Coronary artery (tissue), 2 donors: ENCODE data around the gene ZNF710.

Experiments
- DNase-seq: peaks from one replicate; pipeline ENCODE4 v3.0.0-alpha.2; 2017; ENCODE audit warnings: low spot score
- H3K27ac ChIP-seq, 2 donors: fragments of 200-600 bp; sonication (generic); one replicate each; pipeline ENCODE4 v1.5.1; 2016 to 2019
- H3K4me3 ChIP-seq: fragments of 200-600 bp; sonication (generic); 2 replicates; pipeline ENCODE4 v1.5.1; 2016; ENCODE audit warnings: mild to moderate bottlenecking, moderate library complexity
- CTCF ChIP-seq: fragments of 200-600 bp; sonication (generic); IDR thresholded peaks from one replicate; pipeline ENCODE4 v1.5.1; 2019; ENCODE audit warnings: antibody characterized with exemption

The ZNF710 gene

GRCh38 chr15:90080458-90080755, 79.3 kb downstream of the ZNF710 start:
- H3K27ac ChIP-seq = no peak overlapping the region
- no peak for DNase-seq
- H3K4me3 ChIP-seq = no peak overlapping the region
- no peak for TF ChIP-seq CTCF

- no peak for DNase-seq
- H3K27ac ChIP-seq = no peak overlapping the region
- no peak for TF ChIP-seq CTCF
- no peak overlapping the region for H3K4me3 ChIP-seq
Observed at GRCh38 chr15:90080818-90081393, 79.8 kb downstream of the ZNF710 start.

DNA sequence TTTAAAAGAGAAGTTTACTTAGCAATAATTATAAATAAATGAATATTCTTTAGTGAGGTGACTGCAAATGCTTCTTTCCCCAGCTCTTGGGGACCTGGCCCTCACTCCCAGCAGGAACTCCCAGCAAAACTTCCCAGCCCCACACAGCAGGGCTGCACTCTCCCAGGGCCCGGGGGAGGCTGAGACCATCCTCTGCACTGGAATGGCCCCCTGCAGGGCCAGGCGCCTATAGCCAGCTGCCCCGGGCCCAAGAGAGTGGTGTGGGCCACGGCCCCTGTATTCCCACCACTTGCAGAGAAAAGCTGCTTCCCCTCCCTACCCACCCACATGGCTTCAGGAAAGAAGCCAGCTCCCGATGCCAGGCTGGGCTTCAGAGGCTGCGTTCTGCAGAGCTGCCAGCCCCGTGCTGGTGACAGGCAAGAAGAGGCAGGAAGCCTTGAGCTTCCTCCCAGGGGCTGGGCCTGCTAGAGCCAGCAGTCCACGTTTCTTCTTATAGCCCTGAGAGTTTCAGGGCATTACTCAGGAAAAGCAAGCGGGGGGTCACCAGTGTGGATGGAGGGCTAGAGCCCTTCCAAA, 81.1 kb downstream of the ZNF710 start:
- no peak for DNase-seq
- H3K27ac ChIP-seq = no peak overlapping the region
- H3K4me3 ChIP-seq = no peak overlapping the region
- TF ChIP-seq CTCF = no peak

DNA sequence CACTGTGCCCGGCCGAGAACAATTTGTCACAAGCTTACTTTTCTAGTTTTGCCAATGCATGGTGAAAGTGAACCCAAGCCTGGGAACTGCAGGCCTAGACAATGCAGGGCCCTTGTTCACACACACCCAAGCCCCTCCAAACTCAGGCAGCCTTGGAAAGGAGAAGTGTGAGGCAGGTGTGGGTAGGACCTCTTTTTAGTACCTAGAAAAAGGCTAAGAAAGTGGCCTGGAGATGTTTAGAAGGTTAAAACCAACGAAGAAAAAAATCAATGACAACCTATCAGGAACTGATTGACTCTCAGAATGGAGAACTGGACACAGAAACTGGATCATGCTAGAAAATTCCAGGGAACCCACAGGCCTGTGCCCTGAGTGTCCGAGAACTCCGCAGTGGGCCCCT, 82.3 kb downstream of the ZNF710 start:
- no peak for DNase-seq
- Histone ChIP-seq H3K27ac (no peak overlapping the region), H3K4me3 (no peak overlapping the region)
- TF ChIP-seq CTCF = no peak

- Histone ChIP-seq H3K4me3 (no peak overlapping the region), H3K27ac (no peak overlapping the region)
- DNase-seq = no peak
- no peak for TF ChIP-seq CTCF
Observed at GRCh38 chr15:90083954-90084607, 83.0 kb downstream of the ZNF710 start.

DNA sequence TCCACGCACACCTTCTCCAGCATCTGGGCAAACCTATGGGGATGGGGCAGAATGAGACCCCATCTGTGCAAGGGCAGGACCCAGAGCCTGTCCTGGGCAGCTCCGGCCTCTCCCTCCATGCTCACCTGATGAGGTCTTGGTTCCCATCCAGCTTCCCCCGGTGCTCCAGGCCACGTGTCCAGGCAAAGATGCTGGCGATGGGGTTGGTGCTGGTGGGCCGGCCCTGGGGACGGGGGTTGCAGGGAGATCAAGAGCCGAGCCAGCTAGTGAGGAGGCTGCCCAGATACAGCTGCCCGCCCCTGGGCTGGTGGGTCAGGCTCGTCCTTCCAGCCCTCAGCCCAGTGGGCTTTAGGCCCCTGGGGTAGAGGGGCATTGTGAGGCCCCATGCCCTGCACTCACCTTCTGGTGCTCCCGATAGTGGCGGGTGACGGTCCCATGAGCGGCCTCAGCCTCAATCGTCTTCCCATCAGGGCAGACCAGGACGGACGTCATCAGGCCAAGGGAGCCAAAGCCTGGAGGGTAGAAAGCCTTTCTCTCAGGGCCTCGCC, 83.8 kb downstream of the ZNF710 start:
- no peak for DNase-seq
- H3K27ac ChIP-seq = no peak overlapping the region

More for the DNA sequence above, 83.8 kb downstream of the ZNF710 start:
- TF ChIP-seq CTCF = no peak
- H3K4me3 ChIP-seq = no peak overlapping the region
